ENCODE results near the gene MRPL55. TPM values are rescaled to one million over a fixed set of nuclear protein-coding genes. Genes with fewer than 3 reads are reported as not detected.

MRPL55 gene
- total and polyA plus RNA-seq, 2 of the 13 experiments (the other 11 are each of a cell fraction or from before 2014, with no cell fraction given), result 58.6 to 92.9 TPM

GRCh38 chr1:228102791-228103620, 6.1 kb downstream of the MRPL55 start, which contains the start of gene C1orf35 (continued):
- peak; percentile 82 for TF ChIP-seq ZNF501 (CRISPR knock-in tag; IDR thresholded peaks at IDR 0.05)
- peak; percentile 76; the same call in 1 of the 2 replicates for TF ChIP-seq MXD4 (CRISPR knock-in tag; IDR thresholded peaks at IDR 0.05)
- no peak for TF ChIP-seq HMG20A (CRISPR knock-in tag; IDR thresholded peaks at IDR 0.05; ENCODE audit: borderline replicate concordance)
- no peak for TF ChIP-seq ESRRA (CRISPR knock-in tag; IDR thresholded peaks at IDR 0.05; ENCODE audit: low read depth)
- 0 out of 2 replicates have a peak, but pooled peaks have one; percentile 66 for TF ChIP-seq NFKBIZ (CRISPR knock-in tag; IDR thresholded peaks at IDR 0.05)
- TF ChIP-seq HNRNPL (IDR thresholded peaks at IDR 0.05; ENCODE audit: low read depth, low read length), result no peak
- TF ChIP-seq FIP1L1 (IDR thresholded peaks at IDR 0.05; ENCODE audit: borderline replicate concordance, insufficient read depth, low read depth, low read length), result 0 out of 2 replicates have a peak, but pooled peaks have one; percentile 59
- TF ChIP-seq ZNF850 (CRISPR knock-in tag; conservative IDR thresholded peaks at IDR 0.05), result no peak
- TF ChIP-seq IRF2 (CRISPR knock-in tag; IDR thresholded peaks at IDR 0.05), result peak; percentile 86
- TF ChIP-seq KIAA2018 (CRISPR knock-in tag; IDR thresholded peaks at IDR 0.05; ENCODE audit: borderline replicate concordance), result no peak
- no peak for TF ChIP-seq ZNF496 (CRISPR knock-in tag; IDR thresholded peaks at IDR 0.05; ENCODE audit: insufficient replicate concordance)
- TF ChIP-seq ZNF329 (CRISPR knock-in tag; IDR thresholded peaks at IDR 0.05; ENCODE audit: low read depth), result peak; percentile 72; the same call in 1 of the 2 replicates
- peak; percentile 67 for TF ChIP-seq CBFB (CRISPR knock-in tag; IDR thresholded peaks at IDR 0.05)
- no peak for TF ChIP-seq ZBTB4 (CRISPR knock-in tag; IDR thresholded peaks at IDR 0.05; ENCODE audit: borderline replicate concordance)
- peak; percentile 74 for TF ChIP-seq ELF3 (CRISPR knock-in tag; IDR thresholded peaks at IDR 0.05)
- 0 out of 2 replicates have a peak, but pooled peaks have one; percentile 13 for TF ChIP-seq HMG20B (CRISPR knock-in tag; conservative IDR thresholded peaks at IDR 0.05)

Measured in HepG2 (cell line).